ENCODE results near the gene PDZD2.

Gene PDZD2

DNA sequence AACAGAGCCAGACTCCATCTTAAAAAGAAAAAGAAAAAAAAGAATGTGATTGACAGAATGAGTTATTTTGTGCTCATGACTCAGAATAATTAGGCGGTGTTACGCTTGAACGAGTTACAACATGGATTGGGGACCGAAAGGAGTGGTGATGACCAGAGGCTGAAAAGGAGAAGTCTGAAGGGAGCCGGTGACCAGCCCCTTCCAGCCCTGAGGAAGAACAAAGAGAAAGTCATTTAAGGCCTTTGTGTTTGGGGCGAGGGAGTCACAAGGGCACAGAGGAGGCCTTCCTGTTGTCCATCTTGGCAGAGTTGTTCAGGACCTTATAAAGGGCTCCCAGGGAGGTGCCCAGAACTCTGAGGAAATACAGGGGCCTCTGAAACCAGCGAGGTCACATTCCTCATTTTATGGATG is 403.6 kb downstream of the PDZD2 start:
- no peak for DNase-seq (ENCODE audit: low spot score)

DNA sequence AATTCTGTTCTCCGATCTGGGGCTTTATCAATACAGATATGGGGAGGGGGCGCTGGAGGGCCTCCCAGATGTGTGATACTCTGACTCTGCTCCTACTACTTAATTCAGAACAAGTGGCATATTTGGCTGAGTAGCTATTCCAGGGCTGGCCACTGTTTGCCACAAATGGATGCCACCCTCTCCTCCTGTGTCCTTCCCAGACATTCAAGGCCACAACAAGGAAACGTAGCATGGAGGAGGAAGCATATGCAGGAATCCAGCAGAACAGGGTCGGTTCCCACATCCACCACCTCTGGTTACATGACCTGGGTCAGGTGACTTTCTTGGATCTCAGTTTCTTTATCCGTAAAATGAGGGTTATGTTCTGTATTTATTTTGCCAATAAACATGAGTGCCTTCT is 404.2 kb downstream of the PDZD2 start:
- DNase-seq (ENCODE audit: low spot score), result no peak

DNA sequence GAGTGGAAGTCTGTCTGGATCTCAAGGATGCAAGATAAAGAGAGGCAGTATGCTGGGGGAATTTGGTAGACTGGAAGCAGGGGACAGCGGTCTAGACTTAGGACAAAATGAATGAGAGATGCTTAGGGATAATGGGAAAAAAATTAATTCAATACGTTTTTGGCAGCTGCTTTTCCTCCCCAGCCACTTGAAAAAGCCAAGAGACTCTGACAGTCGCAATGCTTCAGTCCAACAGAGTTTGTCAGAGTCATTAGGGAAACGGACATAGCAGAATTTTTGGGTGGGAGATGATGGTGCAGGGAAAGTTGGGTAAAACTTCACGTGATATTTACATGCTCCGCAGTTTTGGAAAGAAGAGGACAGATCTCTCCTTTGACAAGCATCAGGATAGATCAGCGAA is 405.5 kb downstream of the PDZD2 start:
- DNase-seq (ENCODE audit: low spot score), result no peak

DNA sequence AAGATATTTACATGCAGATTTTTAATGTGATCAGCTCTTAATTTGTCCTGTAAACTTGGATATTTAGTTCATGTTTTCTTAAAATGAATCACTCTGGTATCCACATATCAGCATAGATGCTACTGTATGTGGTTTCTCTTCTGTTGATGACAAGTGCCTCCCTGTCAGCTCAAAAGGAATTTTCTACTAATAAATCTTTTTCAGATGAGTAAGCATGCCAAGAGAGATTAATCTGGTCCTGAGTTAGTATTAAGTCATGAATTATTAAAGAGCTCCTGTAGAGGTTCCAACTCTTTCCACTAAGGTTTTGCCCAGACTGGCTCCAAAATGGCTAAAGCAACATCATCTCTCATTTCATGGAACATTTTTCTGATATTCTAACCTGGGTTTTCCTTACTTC is 406.0 kb downstream of the PDZD2 start:
- DNase-seq (ENCODE audit: low spot score), result no peak

- DNase-seq (ENCODE audit: low spot score), result no peak
Observed at GRCh38 chr5:32047056-32047455, 408.1 kb downstream of the PDZD2 start.

- no peak for DNase-seq (ENCODE audit: low spot score)
Observed at GRCh38 chr5:32051796-32052195, 412.9 kb downstream of the PDZD2 start.

DNA sequence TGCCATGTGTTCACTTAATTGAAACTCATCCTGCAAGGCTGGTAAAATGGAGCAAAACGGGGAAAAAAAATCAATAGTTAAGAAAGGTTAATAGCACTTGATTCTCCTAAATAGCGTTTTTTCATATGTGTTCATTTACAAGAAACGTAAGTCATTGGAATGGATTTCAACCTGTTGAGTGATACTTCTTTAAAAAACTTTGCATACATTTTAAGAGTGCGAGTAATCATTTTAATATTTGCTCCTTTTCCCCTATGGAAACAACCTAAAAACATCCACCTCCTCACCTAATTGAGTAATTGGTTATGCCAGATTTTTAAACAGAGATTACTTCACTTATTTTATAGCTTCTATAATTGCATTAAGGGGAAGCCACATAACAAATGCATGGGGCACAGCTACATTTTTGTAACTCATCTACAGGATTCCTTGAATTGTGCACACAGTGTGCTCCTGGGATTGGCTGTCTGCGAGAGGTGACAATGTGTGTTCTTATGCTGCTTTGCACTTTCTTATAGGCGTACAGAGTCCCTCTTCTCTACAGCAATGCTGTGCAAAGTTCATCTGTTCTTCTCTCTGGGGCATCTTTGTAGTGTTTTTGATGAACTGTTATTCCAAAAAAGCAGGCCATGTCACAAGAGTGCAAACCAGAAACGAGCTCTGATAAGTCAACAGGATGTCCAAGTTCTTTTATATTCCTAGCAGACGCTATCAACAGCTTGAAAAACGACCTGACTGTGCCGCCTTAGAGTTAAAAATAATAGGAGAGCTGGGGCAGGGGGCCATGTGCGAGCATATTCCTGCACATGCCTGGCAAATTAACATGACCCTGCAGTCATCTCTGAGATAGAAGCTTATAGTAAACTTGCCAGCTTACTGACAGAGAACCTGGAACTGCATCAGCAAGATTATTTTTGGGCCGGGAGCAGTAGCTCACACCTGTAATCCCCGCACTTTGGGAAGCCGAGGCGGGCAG is 417.2 kb downstream of the PDZD2 start:
- DNase-seq (ENCODE audit: low spot score), result no peak

DNA sequence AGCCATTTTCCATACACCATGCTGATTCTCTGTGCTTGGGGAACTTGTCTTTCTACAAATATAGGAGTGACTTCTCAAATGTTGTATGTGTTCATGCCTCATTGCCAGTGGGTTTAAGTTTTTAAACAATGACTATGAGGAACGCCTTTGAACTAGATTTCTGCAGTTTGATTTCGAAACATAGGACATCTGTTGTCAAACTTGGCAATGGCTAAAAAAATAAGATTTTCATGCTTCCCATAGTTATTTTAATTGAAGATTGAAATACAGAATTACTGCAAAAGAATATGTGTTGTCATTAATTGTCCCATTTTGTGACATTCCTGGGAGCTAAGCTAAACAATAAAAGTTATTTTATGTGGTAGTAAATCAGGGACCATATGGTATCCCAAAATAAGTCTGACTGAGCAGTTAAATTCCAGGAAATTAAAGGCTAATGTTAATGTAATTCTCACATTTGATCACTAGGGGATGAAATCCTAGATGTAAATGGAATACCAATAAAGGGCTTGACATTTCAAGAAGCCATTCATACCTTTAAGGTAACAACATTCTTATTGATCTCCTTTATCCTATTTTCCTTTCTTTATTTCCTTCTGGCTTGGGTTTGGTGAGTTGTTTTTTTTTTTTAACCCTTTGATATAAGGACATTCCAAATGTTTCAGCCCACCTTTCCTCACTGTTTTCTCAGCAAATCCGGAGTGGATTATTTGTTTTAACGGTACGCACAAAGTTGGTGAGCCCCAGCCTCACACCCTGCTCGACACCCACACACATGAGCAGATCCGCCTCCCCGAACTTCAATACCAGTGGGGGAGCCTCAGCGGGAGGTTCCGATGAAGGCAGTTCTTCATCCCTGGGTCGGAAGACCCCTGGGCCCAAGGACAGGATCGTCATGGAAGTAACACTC is 418.5 kb downstream of the PDZD2 start:
- no peak for DNase-seq (ENCODE audit: low spot score)

DNA sequence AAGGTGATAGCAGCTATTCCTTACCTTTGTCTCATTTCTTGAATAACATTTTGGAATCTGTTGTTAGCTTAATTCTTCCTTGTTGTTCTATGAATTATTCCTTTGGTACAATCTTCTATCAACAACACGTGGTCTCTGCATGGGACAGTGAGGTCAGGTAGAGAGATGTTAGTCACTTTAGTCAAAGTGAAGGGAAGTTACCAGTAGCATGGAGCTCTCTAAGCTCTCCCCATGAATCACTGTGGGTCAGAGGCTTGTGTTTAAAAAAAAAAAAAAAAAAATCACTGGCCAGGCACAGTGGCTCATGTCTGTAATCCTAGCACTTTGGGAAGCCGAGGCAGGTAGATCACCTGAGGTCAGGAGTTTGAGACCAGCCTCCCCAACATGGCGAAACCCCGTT is 419.2 kb downstream of the PDZD2 start:
- no peak for DNase-seq (ENCODE audit: low spot score)

DNA sequence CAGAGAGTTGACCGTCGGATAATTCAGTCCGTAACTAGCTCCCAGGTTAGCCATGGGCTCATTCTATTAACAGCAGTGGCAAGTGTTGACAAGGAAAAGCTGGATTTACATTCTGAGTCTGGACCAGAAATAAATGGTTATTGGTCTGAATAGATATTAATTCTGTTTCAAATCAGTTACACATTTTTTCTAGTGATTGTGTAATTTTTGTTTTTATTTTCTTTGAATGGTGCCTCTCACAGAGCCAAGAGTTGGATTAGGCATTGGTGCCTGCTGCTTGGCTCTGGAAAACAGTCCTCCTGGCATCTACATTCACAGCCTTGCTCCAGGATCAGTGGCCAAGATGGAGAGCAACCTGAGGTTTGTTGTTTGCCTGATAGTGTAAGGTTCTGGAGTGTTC is 420.1 kb downstream of the PDZD2 start:
- DNase-seq (ENCODE audit: low spot score), result no peak

DNA sequence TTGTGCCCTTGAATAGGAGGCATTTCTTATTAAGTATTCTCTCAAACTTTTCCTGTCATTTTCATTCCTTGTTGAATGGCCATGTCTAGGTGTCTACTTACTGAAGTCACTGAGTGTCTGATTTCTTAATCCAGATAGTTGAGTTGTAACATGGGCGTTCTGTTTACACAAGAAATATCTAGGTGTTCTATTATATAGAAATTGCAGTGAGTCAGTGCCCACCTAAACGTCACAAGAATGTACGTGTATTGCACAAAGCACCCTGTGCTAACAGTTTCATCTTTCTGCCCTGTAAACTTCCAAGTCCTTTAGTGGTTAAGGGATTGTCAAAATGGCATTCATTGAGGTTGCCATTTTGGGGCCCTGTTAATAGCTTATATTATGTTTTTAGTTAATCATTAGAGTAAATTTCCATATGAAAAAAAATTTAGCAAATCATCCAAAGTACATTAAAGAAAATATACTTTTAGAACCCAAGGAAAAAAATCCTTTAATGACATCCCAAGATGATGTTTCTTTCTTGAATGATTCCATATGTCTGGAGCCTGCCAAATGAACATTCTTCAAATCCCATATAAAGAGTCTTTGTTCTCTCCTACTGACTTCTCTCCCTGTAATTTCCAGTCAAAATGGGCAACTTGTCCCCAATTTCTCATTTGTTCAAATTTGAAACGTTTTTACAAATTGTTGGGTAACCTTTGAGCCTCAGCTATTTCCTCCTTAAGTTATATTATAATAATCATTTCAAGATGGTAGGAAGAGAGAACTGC is 421.0 kb downstream of the PDZD2 start:
- no peak for DNase-seq (ENCODE audit: low spot score)

GRCh38 chr5:32061236-32061635 is 422.3 kb downstream of the PDZD2 start:
- no peak for DNase-seq (ENCODE audit: low spot score)

DNA sequence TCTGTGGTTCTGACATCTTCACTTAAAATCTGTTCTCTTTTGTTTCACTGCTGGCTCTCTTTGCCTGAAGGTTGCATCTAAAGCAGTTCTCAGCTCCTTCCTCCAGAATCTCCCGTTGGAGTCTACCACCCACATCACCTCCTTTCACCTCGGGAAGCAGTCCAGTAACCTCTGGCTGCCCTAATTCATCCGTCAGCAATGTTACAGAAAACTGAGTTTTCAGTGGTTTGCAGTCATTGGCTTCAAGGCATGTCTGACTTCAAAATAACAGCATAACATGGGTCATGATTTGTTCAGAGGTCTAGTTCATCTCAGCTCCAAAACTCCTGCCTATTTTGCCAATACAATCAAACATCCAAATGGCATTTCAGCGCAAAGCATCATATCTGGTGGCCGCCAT is 427.5 kb downstream of the PDZD2 start:
- DNase-seq (ENCODE audit: low spot score), result no peak

- DNase-seq (ENCODE audit: low spot score), result no peak
Observed at GRCh38 chr5:32067774-32068470, 429.0 kb downstream of the PDZD2 start.

- no peak for DNase-seq (ENCODE audit: low spot score)
Observed at GRCh38 chr5:32068561-32068960, 429.6 kb downstream of the PDZD2 start.

DNA sequence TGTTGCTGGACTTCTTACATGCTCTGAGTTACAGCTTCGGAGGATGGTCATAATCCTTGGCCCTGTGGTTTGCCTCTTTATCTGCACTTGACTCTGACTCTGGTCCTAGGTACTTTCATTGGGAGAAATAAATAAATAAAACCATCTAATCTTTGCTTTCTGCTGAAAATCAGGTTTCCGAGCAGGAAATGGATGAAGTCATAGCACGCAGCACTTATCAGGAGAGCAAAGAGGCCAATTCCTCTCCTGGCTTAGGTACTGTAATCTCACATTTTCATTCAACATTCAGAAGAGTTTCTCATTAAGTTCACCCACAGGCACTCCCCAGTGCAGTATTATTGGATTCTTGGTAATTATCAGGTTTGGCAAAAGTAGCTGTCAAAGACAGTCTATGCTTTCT is 430.5 kb downstream of the PDZD2 start:
- DNase-seq (ENCODE audit: low spot score), result no peak

DNA sequence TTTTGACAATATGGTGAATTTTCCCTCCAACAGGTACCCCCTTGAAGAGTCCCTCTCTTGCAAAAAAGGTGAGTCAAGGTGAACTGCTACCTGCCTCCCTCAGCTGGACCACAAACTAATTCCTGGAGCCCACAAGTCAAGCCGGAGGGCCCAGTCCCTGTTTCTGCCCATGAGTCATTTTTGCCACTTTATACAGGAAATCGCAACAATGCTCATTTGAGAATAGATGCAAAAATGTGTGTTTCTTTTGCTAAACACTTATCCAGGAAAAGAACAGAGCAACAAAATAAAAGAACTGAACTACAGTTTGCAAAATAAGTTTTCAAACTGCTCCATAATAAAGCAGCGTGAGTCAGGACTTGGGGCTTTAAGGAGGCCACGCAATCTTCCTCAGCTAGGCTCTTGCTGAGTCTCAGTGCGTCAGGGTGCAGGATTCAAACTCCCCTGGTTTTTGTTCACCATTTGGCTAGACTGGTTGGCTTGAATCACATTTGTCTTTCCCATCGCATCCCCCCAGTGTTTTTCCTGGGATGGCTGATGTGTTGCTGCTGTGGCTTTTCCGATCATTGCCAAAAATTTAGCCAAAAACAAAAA is 432.5 kb downstream of the PDZD2 start:
- DNase-seq (ENCODE audit: low spot score), result no peak

GRCh38 chr5:32072054-32072453 is 433.1 kb downstream of the PDZD2 start:
- DNase-seq (ENCODE audit: low spot score), result no peak

DNA sequence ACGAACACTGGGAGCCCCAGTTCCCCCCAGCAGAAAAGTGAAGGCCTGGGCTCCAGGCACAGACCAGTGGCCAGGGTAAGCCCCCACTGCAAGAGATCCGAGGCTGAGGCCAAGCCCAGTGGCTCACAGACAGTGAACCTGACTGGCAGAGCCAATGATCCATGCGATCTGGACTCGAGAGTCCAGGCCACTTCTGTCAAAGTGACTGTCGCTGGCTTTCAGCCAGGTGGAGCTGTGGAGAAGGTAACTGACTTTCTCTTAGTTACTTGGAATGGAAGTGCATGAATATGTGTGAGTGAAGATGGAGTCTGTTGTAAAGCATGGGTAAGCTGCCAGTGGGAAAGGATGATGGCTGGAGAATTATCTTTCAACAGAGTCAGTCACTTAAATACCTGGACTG is 435.5 kb downstream of the PDZD2 start:
- no peak for DNase-seq (ENCODE audit: low spot score)

DNA sequence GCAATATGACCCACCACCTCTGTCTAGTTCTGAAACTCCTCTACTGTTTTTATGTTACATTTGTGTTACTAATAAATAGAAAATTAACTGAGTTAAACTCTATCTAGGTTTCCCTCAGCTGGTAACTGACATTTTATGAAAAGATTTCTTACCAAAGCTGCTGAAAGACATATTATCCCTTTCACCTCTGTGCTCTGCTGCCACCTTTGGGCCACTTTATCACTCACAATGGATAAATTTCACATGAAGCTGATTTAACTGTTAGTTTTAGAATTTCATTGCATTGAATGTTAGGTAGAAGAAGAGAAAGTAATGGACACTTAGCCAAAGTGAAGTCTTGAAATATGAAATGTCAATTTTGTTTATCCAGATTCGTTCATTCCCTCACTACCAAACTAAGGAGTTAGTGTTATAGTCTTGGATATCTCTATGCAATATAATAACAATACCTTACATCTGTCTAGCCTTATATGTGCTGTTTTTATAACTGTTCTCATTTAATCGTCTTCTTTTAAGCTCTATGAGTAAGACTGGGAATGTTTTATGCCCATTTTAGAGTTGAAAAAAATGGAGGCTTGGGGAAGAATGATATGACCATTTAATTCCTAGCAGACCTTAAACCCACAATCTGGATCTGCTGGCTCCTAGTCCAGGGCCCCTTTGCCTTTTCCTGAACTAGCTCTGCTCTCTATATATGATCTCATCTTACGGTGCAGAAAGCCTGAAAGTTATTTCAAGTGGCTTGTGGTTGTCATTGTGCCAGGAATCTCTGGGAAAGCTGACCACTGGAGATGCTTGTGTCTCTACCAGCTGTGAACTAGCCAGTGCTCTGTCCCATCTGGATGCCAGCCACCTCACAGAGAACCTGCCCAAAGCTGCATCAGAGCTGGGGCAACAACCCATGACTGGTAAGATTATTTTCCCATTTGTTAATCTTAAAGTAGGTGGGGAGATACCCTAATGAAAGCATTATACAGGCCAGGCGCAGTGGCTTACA is 438.1 kb downstream of the PDZD2 start:
- peak; percentile 20 for DNase-seq (ENCODE audit: low spot score)

All from hematopoietic multipotent progenitor cell treated with erythropoietin and hydrocortisone succinate and interleukin-3 and kit ligand, for 15 days (in vitro differentiated cells).